ENCODE results near the gene VARS2. TPM values are rescaled to one million over a fixed set of nuclear protein-coding genes. Genes with fewer than 3 reads are reported as not detected.

The VARS2 gene
- total and polyA plus RNA-seq, 2 donors from 2014 or later, result 30.4 to 34.5 TPM

DNA sequence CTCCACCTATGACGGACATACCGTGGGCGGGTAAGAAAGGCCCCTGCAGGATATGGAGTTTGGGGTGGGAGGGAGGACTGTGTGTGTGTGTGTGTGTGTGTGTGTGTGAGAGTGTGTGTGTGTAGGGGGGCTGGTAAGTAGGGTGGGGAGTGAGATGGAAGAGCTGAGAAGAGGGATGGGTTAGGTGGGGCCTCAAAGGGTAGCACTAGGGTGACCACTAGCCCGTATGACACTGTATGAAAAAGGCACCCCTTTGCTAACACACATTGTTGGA is 22.7 kb upstream of the VARS2 start:
- Histone ChIP-seq H3K36me3 (ENCODE audit: control insufficient read depth in 2 of 3, insufficient read depth in 3 of 3, low read length in 3 of 3) (peaks cover 8 to 37% (median 20%) of the 10 kb centered on the region in 3 donors), H3K9ac (ENCODE audit: low read length in 3 of 3) (no peak overlapping the region), H3K4me3 (ENCODE audit: low read length in 3 of 3) (no peak overlapping the region), H3K9me3 (ENCODE audit: control insufficient read depth in 2 of 3, insufficient read depth in 1 of 3, low read length in 3 of 3) (no peaks in the 10 kb centered on the region), H3K4me1 (ENCODE audit: control insufficient read depth in 2 of 3, insufficient read depth in 2 of 3, low read depth in 1 of 3, low read length in 3 of 3) (peaks cover 0 to 6% (median 3%) of the 10 kb centered on the region in 3 donors), H3K27ac (ENCODE audit: low read depth in 2 of 2, low read length in 2 of 2) (no peak overlapping the region), H3K27me3 (ENCODE audit: control insufficient read depth, insufficient read depth, low read length) (no peaks in the 10 kb centered on the region)
- intact Hi-C loops (cut with DNase I), result no loop called here
- no peak for DNase-seq
- TF ChIP-seq, protein P1, sequence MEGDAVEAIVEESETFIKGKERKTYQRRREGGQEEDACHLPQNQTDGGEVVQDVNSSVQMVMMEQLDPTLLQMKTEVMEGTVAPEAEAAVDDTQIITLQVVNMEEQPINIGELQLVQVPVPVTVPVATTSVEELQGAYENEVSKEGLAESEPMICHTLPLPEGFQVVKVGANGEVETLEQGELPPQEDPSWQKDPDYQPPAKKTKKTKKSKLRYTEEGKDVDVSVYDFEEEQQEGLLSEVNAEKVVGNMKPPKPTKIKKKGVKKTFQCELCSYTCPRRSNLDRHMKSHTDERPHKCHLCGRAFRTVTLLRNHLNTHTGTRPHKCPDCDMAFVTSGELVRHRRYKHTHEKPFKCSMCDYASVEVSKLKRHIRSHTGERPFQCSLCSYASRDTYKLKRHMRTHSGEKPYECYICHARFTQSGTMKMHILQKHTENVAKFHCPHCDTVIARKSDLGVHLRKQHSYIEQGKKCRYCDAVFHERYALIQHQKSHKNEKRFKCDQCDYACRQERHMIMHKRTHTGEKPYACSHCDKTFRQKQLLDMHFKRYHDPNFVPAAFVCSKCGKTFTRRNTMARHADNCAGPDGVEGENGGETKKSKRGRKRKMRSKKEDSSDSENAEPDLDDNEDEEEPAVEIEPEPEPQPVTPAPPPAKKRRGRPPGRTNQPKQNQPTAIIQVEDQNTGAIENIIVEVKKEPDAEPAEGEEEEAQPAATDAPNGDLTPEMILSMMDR (IDR thresholded peaks at IDR 0.05; ENCODE audit: borderline replicate concordance, extremely low read depth, insufficient read depth), result no peak
- no peak for FAIRE-seq

DNA sequence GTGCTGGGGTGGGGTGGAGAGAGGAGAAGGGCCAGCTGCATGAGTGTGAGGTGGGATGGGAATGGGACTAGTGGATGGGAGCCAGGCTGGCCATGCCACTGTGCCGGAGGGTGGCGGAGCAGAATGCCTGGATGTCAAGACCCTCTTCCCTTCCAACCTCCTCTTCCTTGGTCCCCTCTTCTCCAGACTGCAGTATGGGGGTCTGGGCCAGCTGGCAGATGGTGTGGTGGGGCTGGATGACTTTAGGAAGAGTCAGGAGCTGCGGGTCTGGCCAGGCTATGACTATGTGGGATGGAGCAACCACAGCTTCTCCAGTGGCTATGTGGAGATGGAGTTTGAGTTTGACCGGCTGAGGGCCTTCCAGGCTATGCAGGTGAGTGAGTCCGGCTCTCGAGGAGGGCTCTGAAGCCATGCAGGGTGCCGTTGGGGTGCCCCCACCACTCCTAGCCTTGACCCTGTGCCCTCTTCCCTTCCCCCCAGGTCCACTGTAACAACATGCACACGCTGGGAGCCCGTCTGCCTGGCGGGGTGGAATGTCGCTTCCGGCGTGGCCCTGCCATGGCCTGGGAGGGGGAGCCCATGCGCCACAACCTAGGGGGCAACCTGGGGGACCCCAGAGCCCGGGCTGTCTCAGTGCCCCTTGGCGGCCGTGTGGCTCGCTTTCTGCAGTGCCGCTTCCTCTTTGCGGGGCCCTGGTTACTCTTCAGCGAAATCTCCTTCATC is 22.1 kb upstream of the VARS2 start:
- TF ChIP-seq, protein P1 (IDR thresholded peaks at IDR 0.05; ENCODE audit: borderline replicate concordance, extremely low read depth, insufficient read depth), result no peak
- DNase-seq, result peak in 1 of 5 donors; percentile 37
- H3K27me3 ChIP-seq (ENCODE audit: control insufficient read depth, insufficient read depth, low read length), result no peaks in the 10 kb centered on the region
- H3K9ac ChIP-seq (ENCODE audit: low read length in 3 of 3), result no peak overlapping the region
- H3K36me3 ChIP-seq (ENCODE audit: control insufficient read depth in 2 of 3, insufficient read depth in 3 of 3, low read length in 3 of 3), result peaks cover 8 to 37% (median 22%) of the 10 kb centered on the region in 3 donors
- H3K27ac ChIP-seq (ENCODE audit: low read depth in 2 of 2, low read length in 2 of 2), result no peak overlapping the region
- H3K4me3 ChIP-seq (ENCODE audit: low read length in 3 of 3), result no peak overlapping the region
- no peaks in the 10 kb centered on the region for H3K9me3 ChIP-seq (ENCODE audit: control insufficient read depth in 2 of 3, insufficient read depth in 1 of 3, low read length in 3 of 3)
- FAIRE-seq, result no peak
- peaks cover 0 to under 1% (median under 1%) of the 10 kb centered on the region in 3 donors for H3K4me1 ChIP-seq (ENCODE audit: control insufficient read depth in 2 of 3, insufficient read depth in 2 of 3, low read depth in 1 of 3, low read length in 3 of 3)
- intact Hi-C loops (cut with DNase I), result no loop called here

DNA sequence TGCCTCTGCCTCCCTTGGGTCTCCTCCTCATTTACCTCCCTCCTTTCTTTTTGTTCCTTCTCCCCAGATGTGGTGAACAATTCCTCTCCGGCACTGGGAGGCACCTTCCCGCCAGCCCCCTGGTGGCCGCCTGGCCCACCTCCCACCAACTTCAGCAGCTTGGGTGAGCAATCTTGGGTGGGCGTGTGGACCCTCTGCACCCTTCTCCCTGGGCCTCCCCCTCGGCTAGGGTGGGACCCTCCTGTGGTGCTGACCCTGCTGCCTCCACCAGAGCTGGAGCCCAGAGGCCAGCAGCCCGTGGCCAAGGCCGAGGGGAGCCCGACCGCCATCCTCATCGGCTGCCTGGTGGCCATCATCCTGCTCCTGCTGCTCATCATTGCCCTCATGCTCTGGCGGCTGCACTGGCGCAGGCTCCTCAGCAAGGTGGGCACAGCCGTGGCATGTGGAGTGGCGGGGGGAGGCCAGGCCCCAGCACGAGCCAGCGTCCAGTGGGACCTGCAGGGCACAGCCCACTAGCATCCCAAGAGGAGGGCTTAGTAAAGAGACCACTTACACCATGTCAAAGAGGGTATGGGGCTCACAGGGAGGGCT is 20.9 kb upstream of the VARS2 start:
- FAIRE-seq (no peak), DNase-seq (peak in 1 of 5 donors; percentile 47)
- intact Hi-C loops (cut with DNase I), result no loop called here
- TF ChIP-seq, protein P1 (IDR thresholded peaks at IDR 0.05; ENCODE audit: borderline replicate concordance, extremely low read depth, insufficient read depth), result no peak
- Histone ChIP-seq H3K27ac (ENCODE audit: low read depth in 2 of 2, low read length in 2 of 2) (no peak overlapping the region), H3K4me1 (ENCODE audit: control insufficient read depth in 2 of 3, insufficient read depth in 2 of 3, low read depth in 1 of 3, low read length in 3 of 3) (no peaks in the 10 kb centered on the region), H3K9ac (ENCODE audit: low read length in 3 of 3) (no peak overlapping the region), H3K4me3 (ENCODE audit: low read length in 3 of 3) (no peak overlapping the region), H3K36me3 (ENCODE audit: control insufficient read depth in 2 of 3, insufficient read depth in 3 of 3, low read length in 3 of 3) (peaks cover 8 to 40% (median 24%) of the 10 kb centered on the region in 3 donors), H3K9me3 (ENCODE audit: control insufficient read depth in 2 of 3, insufficient read depth in 1 of 3, low read length in 3 of 3) (no peaks in the 10 kb centered on the region), H3K27me3 (ENCODE audit: control insufficient read depth, insufficient read depth, low read length) (no peaks in the 10 kb centered on the region)

All from kidney (tissue), 14 donors.